ENCODE results near the gene DYNLT3.
A peak's percentile ranks its signal among the peaks of the same experiment; 100 is the strongest.

The DYNLT3 gene

GRCh38 chrX:37846558-37846933 is 825 bp downstream of the DYNLT3 start:
- DNase-seq, result no peak
- intact Hi-C loops (cut with DNase I), result no loop called here

- DNase-seq, result no peak
- intact Hi-C loops (cut with DNase I), result no loop called here
These were observed 1.2 kb downstream of the DYNLT3 start for GRCh38 chrX:37846141-37846540.

GRCh38 chrX:37844622-37845021 is 2.7 kb downstream of the DYNLT3 start:
- intact Hi-C loops (cut with DNase I), result no loop called here
- DNase-seq, result no peak

- intact Hi-C loops (cut with DNase I), result no loop called here
- DNase-seq, result no peak
These were observed 6.4 kb downstream of the DYNLT3 start for GRCh38 chrX:37840931-37841330.

- DNase-seq, result peak in 1 of 42 donors; percentile 30
- intact Hi-C loops (cut with DNase I), result no loop called here
These were observed 12.4 kb downstream of the DYNLT3 start for GRCh38 chrX:37834937-37835336.

GRCh38 chrX:37830371-37830770 is 17.0 kb downstream of the DYNLT3 start:
- DNase-seq, result no peak
- intact Hi-C loops (cut with DNase I), result no loop called here

- intact Hi-C loops (cut with DNase I), result no loop called here
These were observed 17.6 kb downstream of the DYNLT3 start for GRCh38 chrX:37829721-37830120.

GRCh38 chrX:37825215-37825842 is 22.0 kb downstream of the DYNLT3 start:
- intact Hi-C loops (cut with DNase I), result no loop called here
- DNase-seq, result peak in 41 of 42 donors; percentile 3 to 78 (median 47)

More at GRCh38 chrX:37829721-37830120, 17.6 kb downstream of the DYNLT3 start:
- no peak for DNase-seq

- intact Hi-C loops (cut with DNase I), result loop anchor here (5.0 kb wide), 1 partner anchor 77 kb away; no protein-coding TSS in a partner anchor
These were observed 22.7 kb downstream of the DYNLT3 start for GRCh38 chrX:37824491-37825214.

GRCh38 chrX:37820646-37821045 is 26.7 kb downstream of the DYNLT3 start:
- intact Hi-C loops (cut with DNase I), result loop anchor here (5.0 kb wide), 1 partner anchor 73 kb away; no protein-coding TSS in a partner anchor
- no peak for DNase-seq

More at GRCh38 chrX:37824491-37825214, 22.7 kb downstream of the DYNLT3 start:
- DNase-seq, result no peak

GRCh38 chrX:37818031-37818430 is 29.3 kb downstream of the DYNLT3 start:
- intact Hi-C loops (cut with DNase I), result no loop called here
- no peak for DNase-seq

GRCh38 chrX:37817579-37817978 is 29.8 kb downstream of the DYNLT3 start:
- no peak for DNase-seq
- intact Hi-C loops (cut with DNase I), result no loop called here

- DNase-seq, result no peak
- intact Hi-C loops (cut with DNase I), result no loop called here
These were observed 30.2 kb downstream of the DYNLT3 start for GRCh38 chrX:37817176-37817575.

- no peak for DNase-seq
- intact Hi-C loops (cut with DNase I), result no loop called here
These were observed 30.6 kb downstream of the DYNLT3 start for GRCh38 chrX:37816766-37817165.

- no peak for DNase-seq
- intact Hi-C loops (cut with DNase I), result no loop called here
These were observed 32.0 kb downstream of the DYNLT3 start for GRCh38 chrX:37815366-37815765.

GRCh38 chrX:37813570-37813969 is 33.8 kb downstream of the DYNLT3 start:
- DNase-seq, result no peak
- intact Hi-C loops (cut with DNase I), result no loop called here

GRCh38 chrX:37812110-37812509 is 35.3 kb downstream of the DYNLT3 start:
- peak in 1 of 42 donors; percentile 2 for DNase-seq
- intact Hi-C loops (cut with DNase I), result no loop called here

GRCh38 chrX:37809970-37810369 is 37.4 kb downstream of the DYNLT3 start:
- no peak for DNase-seq
- intact Hi-C loops (cut with DNase I), result no loop called here

- no peak for DNase-seq
- intact Hi-C loops (cut with DNase I), result no loop called here
These were observed 44.3 kb downstream of the DYNLT3 start for GRCh38 chrX:37803057-37803456.

- DNase-seq, result no peak
- intact Hi-C loops (cut with DNase I), result no loop called here
These were observed 45.3 kb downstream of the DYNLT3 start for GRCh38 chrX:37802028-37802427.

GRCh38 chrX:37800717-37801116 is 46.7 kb downstream of the DYNLT3 start:
- no peak for DNase-seq
- intact Hi-C loops (cut with DNase I), result no loop called here
